Measurements from ENCODE around the gene TMEM229A. TPM values are rescaled to one million over a fixed set of nuclear protein-coding genes. Genes with fewer than 3 reads are reported as not detected.
"Not testable (repeated sequence)": the region's sequence is repeated elsewhere in the genome, so short reads cannot be mapped to it uniquely, and the experiment has no call there.

The TMEM229A gene
- total and polyA plus RNA-seq, 2 of the 8 experiments (the other 6 are each of a cell fraction or from before 2014, with no cell fraction given): 0.33 to 0.54 TPM

- H2BK15ac ChIP-seq (ENCODE audit: low read length); H3K36me3 ChIP-seq (ENCODE audit: control insufficient read depth in 2 of 4, insufficient read depth in 4 of 4, low read length in 3 of 4); POLR2A ChIA-PET (ENCODE audit: partially characterized antibody); H3K4me2 ChIP-seq (ENCODE audit: insufficient read depth in 1 of 2, low read depth in 2 of 2, low read length in 2 of 2); H2BK120ac ChIP-seq (replicated peaks; ENCODE audit: low read depth, low read length); H3K4ac ChIP-seq (replicated peaks; ENCODE audit: insufficient read length, low read depth, low read length); H2BK20ac ChIP-seq (ENCODE audit: low read length); H3K18ac ChIP-seq (ENCODE audit: extremely low read depth, low read length); H3K14ac ChIP-seq (ENCODE audit: insufficient read length); H3K23me2 ChIP-seq (ENCODE audit: low read depth, low read length); H2AK5ac ChIP-seq (ENCODE audit: low read depth, low read length); H4K8ac ChIP-seq (ENCODE audit: extremely low read depth, insufficient read depth, low read length); H3K56ac ChIP-seq (replicated peaks; ENCODE audit: insufficient read length, low read depth, low read length); H3K23ac ChIP-seq (ENCODE audit: insufficient read length); H3K27ac ChIP-seq (ENCODE audit: low read depth, low read length); H3K4me1 ChIP-seq (replicated peaks in 1 of 4; ENCODE audit: control insufficient read depth in 3 of 4, insufficient read depth in 4 of 4, low read length in 3 of 4); H4K20me1 ChIP-seq (replicated peaks in 1 of 2; ENCODE audit: control insufficient read depth in 1 of 2, insufficient read depth in 2 of 2, low read length in 2 of 2); H3K9ac ChIP-seq (replicated peaks in 1 of 4; ENCODE audit: extremely low read depth in 1 of 4, low read depth in 3 of 4, low read length in 3 of 4); H4K5ac ChIP-seq (ENCODE audit: insufficient read length, low read depth, low read length); H3K9me3 ChIP-seq (ENCODE audit: insufficient read depth in 2 of 2, low read depth in 1 of 2, low read length in 1 of 2); H2BK5ac ChIP-seq (ENCODE audit: low read depth, low read length); CTCF ChIA-PET (ENCODE audit: partially characterized antibody); DNase-seq (ENCODE audit: low read depth in 1 of 2, low spot score in 2 of 2); H2AFZ ChIP-seq (ENCODE audit: low read length); H3K79me2 ChIP-seq (ENCODE audit: control insufficient read depth in 1 of 2, insufficient read depth in 2 of 2, low read length in 2 of 2); H2BK12ac ChIP-seq (ENCODE audit: low read depth, low read length); H4K91ac ChIP-seq (replicated peaks; ENCODE audit: insufficient read length, low read length); H3K79me1 ChIP-seq (ENCODE audit: low read depth, low read length); H3K4me3 ChIP-seq (ENCODE audit: extremely low read depth in 1 of 4, insufficient read depth in 2 of 4, low read depth in 3 of 4, low read length in 4 of 4); FAIRE-seq: not testable (repeated sequence)
- WGBS, 2 experiments (ENCODE audit: extremely low coverage in 1 of 2, insufficient coverage in 1 of 2, insufficient read length in 1 of 2, insufficient replicate concordance in 2 of 2, low coverage in 1 of 2, low lambda C conversion rate in 2 of 2, missing lambda C conversion rate in 1 of 2): 90% methylated on average over 5 of the region's 5 CpGs; no CpG with 5 or more reads in 1 of the 2 experiments
- peaks cover 0 to 12% (median 6%) of the 10 kb centered on the region in 4 experiments; a peak in 5 of 7 replicates for H3K27me3 ChIP-seq (replicated peaks in 1 of 4; ENCODE audit: control insufficient read depth in 3 of 4, extremely low read depth in 1 of 4, insufficient read depth in 3 of 4, low read length in 3 of 4)
Measured at GRCh38 chr7:124037902-124038301, 5.0 kb upstream of the TMEM229A start.
